Measurements from ENCODE around the gene SLPI.

- TF ChIP-seq YY1 (IDR thresholded peaks at IDR 0.05; ENCODE audit: insufficient read depth, insufficient read length), result no peak
- no peak for TF ChIP-seq ZNF274 (IDR thresholded peaks at IDR 0.05; ENCODE audit: low read depth, low read length)
- no peak for TF ChIP-seq SUZ12 (IDR thresholded peaks at IDR 0.05; ENCODE audit: extremely low read depth, insufficient read depth, insufficient read length)
Measured at GRCh38 chr20:45292343-45292742, 38.0 kb upstream of the SLPI start.
